Epithelial cell of proximal tubule (primary cell): ENCODE measurements around the gene IFT122. TPM values are rescaled to one million over a fixed set of nuclear protein-coding genes. Genes with fewer than 3 reads are reported as not detected.

Experiments used
- DNase-seq: peaks from one replicate; pipeline ENCODE4 v3.0.0-alpha.2; 2011; ENCODE audit warnings: low read depth
- H3K4me3 ChIP-seq: 2 replicates; pipeline ENCODE4 v1.5.1; 2011; ENCODE audit warnings: low read depth, mild to moderate bottlenecking, low read length
- total RNA-seq: library from RNA; depleted of rRNA; stranded (reverse); fragments of >200 nt; gene quantifications from 2 replicates; pipeline ENCODE4 v1.2.3, GENCODE V29; 2015
- TF ChIP-seq, protein P1 (sequence below): conservative IDR thresholded peaks from 2 replicates; pipeline ENCODE4 v1.5.1; 2012; ENCODE audit warnings: low read depth, mild to moderate bottlenecking, low read length

Gene IFT122
- total RNA-seq, 1 donor from 2014 or later = 15.2 TPM

DNA sequence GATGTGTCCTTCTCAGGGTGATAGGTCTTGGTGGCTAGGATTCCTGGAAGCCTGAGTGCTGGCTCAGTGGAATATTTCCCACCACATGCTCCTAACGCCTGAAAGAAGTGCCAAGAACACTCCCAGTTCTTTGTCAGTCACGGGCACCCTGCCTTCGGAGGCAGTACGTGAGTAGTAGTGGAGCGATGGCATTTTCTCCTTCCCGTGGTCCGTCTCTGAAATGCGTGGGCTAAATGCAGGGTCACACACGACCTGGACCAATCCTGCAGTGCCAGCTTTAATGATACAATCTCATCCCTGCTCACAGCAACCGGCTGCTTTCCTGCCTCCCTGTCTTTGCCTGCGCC is 117.5 kb downstream of the IFT122 start:
- H3K4me3 ChIP-seq = no peak overlapping the region
- TF ChIP-seq, protein P1, sequence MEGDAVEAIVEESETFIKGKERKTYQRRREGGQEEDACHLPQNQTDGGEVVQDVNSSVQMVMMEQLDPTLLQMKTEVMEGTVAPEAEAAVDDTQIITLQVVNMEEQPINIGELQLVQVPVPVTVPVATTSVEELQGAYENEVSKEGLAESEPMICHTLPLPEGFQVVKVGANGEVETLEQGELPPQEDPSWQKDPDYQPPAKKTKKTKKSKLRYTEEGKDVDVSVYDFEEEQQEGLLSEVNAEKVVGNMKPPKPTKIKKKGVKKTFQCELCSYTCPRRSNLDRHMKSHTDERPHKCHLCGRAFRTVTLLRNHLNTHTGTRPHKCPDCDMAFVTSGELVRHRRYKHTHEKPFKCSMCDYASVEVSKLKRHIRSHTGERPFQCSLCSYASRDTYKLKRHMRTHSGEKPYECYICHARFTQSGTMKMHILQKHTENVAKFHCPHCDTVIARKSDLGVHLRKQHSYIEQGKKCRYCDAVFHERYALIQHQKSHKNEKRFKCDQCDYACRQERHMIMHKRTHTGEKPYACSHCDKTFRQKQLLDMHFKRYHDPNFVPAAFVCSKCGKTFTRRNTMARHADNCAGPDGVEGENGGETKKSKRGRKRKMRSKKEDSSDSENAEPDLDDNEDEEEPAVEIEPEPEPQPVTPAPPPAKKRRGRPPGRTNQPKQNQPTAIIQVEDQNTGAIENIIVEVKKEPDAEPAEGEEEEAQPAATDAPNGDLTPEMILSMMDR = no peak
- DNase-seq = no peak

DNA sequence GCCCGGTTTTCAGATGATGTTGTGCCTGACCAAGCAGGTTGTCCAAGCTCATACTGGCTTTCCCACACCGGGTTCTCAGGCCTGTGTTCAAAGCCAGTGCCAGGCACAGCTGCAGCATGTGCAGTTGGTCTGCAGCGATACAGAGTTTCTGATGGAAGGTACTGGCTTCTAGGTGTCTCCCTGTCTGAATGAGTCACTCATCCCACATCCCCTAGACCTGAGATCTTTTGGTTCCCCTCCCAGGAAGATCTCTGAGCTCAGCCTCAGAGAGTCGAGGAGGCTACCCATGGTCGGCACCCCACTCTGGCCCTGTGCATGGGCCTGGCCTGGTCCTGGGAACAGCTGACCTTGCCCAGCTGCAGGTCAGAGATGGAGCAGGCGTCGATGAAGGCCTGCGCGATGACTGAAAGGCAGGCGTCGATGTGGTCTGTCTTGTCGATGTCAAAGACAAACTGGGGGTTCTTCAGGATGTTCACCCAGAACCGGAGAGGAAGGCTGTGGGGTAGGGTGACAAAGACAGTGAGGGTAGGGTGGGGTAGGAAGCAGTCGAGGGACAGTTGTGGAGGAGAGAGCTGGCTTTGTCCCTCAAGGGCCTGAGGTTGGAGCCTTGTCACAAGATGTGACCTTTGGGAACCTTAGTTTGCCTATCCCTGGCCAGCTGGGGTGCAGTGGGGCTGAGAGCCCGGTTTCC is 118.2 kb downstream of the IFT122 start:
- DNase-seq = no peak
- TF ChIP-seq, protein P1 = no peak
- no peak overlapping the region for H3K4me3 ChIP-seq

DNA sequence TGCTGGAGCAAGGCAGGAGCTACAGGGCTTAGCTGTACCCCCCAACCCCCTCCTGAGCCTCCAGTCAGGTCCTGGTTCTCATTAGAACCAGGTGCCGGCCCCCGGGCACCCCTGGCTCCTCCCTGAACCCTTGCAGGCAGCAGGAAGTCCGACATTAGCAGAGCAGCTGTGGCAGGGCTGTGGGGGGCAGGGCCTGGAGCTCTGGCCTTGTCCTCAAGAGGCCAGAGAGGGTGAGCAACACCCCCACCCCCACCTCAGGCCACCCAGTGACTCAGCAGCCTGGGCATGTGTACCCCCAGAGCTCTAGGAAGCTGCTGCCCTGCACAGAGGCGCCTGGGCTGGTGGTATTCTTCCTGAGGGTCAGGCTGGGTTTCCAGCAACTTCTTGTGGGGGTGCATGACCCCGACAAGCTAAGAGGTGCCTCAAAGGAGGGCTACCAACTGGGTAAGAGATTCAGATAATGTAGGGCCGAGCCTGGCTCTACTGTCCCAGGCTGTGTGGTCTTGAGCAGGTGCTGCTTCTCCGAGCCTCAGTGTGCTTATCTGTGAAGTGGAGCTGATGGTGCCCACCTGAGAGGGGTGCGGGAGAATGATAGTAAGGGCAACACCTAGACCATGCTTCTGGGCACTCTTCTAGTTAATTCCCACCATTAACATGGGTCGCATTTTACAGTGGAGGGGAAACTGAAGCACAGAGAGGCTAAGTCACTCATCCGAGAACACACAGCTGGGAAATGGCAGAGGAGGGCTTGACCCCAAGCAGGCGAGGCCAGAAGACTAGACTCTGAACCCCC is 118.9 kb downstream of the IFT122 start:
- H3K4me3 ChIP-seq = no peak overlapping the region
- TF ChIP-seq, protein P1 = no peak
- no peak for DNase-seq

DNA sequence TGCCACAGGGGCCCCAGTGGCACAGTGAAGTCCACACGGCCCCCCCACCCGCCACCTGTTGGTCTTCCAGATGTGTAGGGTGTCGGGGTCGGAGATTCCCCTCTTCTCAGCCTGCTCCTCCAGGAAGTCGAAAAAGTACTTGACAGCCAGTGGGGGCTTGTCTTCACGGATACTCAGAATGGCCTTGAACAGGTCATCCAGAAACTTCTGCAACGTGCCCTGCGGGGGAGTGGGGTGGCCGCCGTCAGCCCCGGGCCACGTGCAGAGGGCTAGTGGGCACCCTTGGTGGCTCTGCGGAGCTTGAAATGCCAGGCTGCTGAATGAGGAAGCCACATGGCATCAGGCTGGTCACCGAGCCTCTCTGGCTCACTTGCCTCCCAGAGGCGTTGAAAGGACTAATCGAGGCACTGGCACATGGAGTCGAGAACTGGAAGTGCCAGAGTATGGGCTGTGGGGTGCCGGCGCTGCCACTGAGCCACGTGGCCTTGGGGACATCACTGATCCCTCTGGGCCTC is 119.6 kb downstream of the IFT122 start:
- DNase-seq = no peak
- TF ChIP-seq, protein P1 = no peak
- no peak overlapping the region for H3K4me3 ChIP-seq

DNA sequence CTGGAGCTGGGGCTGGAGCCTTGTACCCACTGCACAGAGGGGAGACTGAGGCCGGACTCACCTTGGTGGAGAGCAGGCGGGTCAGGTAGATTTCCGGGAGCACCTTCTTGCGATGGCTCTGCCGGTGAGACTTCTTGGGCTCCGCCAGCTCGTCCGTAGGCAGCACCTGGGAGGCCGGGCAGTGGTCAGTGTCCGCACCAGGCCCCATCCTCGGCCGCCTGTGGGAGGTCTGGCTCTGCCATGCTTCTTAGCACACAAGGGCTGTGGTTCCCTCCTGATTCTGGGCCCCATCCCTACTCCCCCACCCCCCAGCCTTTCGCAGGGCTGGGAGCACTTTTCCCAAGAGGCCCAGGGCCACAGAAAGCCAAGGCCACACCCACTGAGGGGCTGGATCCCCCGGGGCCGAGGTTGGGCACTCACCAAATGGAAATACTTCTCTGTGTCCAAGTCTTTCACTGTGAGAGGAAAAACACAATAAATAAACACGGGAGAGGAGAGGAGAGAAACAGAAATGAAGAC is 120.3 kb downstream of the IFT122 start:
- TF ChIP-seq, protein P1 = no peak
- no peak overlapping the region for H3K4me3 ChIP-seq
- no peak for DNase-seq

DNA sequence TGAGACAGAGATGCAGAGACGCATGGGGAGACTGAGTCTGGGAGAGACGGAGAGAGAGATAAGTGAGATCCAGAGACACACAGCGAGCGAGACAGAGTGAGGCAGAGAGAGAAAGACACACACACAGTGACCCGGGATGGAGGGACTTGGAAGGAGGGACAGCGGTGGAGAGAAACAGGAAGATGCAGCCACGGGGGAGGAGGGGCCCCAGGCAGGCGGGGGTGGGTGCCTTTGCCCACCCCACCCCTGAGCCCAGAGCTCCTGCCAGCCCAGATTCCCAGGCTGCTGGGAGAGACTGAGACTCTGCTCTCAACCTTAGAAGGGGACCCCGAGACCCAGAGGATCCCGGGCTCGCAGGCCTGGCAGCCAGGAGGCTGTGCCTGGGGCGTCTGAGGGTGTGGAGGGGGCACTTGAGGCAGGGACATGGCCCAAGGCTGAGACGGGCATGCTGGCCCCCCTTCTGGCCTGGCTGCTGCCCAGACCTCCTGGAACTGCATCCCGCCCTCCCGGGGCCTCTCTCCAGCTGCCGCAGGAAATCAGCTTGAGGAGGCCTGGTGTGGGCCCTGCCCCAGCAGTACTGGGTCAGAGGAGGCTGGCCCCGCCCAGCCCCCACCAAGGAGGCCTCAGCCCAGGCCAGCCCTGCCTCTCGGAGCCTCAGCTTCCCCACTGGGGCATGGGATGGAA is 121.0 kb downstream of the IFT122 start:
- H3K4me3 ChIP-seq = no peak overlapping the region

More for the DNA sequence above, 121.0 kb downstream of the IFT122 start:
- TF ChIP-seq, protein P1 = no peak
- no peak for DNase-seq
